GM23338 (cell line): ENCODE measurements around the gene ATG4A. TPM values are rescaled to one million over a fixed set of nuclear protein-coding genes. Genes with fewer than 3 reads are reported as not detected.

ENCODE experiments used
- ATAC-seq: fragments of 200-7000 bp; cut with Tn5 transposase; 3 replicates; pipeline ENCODE4 v1.9.1; 2020
- DNase-seq: peaks from one replicate; pipeline ENCODE4 v3.0.0-alpha.2; 2015; ENCODE audit warnings: low spot score
- H2AFZ ChIP-seq: fragments of 200-600 bp; sonication (generic); 2 replicates; pipeline ENCODE4 v1.8.0; 2016; ENCODE audit warnings: antibody characterized with exemption, mild to moderate bottlenecking, moderate library complexity
- H3F3A ChIP-seq: fragments of 200-600 bp; sonication (generic); replicated peaks from 2 replicates; pipeline ENCODE4 v1.8.0; 2017; ENCODE audit warnings: antibody characterized with exemption, mixed run types, low read depth
- H3K27ac ChIP-seq: fragments of 200-600 bp; sonication (generic); 2 replicates; pipeline ENCODE4 v1.6.1; 2016; ENCODE audit warnings: low read depth
- H3K27me3 ChIP-seq: fragments of 200-600 bp; sonication (generic); 2 replicates; pipeline ENCODE4 v1.8.0; 2016; ENCODE audit warnings: mild to moderate bottlenecking, mixed run types, moderate library complexity; ENCODE audit not compliant: insufficient read depth
- H3K36me3 ChIP-seq: fragments of 200-600 bp; sonication (generic); 2 replicates; pipeline ENCODE4 v1.8.0; 2016; ENCODE audit warnings: mild to moderate bottlenecking; ENCODE audit not compliant: insufficient read depth
- H3K4me1 ChIP-seq: fragments of 200-600 bp; sonication (generic); 2 replicates; pipeline ENCODE4 v1.8.0; 2016; ENCODE audit warnings: mild to moderate bottlenecking, moderate library complexity; ENCODE audit not compliant: insufficient read depth
- H3K4me2 ChIP-seq: fragments of 200-600 bp; sonication (generic); 2 replicates; pipeline ENCODE4 v1.7.1; 2017; ENCODE audit warnings: mixed run types
- H3K4me3 ChIP-seq: fragments of 200-600 bp; sonication (generic); 2 replicates; pipeline ENCODE4 v1.6.1; 2016; ENCODE audit warnings: mixed run types
- H3K79me2 ChIP-seq: fragments of 200-600 bp; sonication (generic); replicated peaks from 2 replicates; pipeline ENCODE4 v1.8.0; 2017; ENCODE audit warnings: mild to moderate bottlenecking; ENCODE audit not compliant: insufficient read depth
- H3K9me2 ChIP-seq: fragments of 200-600 bp; sonication (generic); 2 replicates; pipeline ENCODE4 v1.8.0; 2017; ENCODE audit not compliant: insufficient read depth
- H4K20me1 ChIP-seq: fragments of 200-600 bp; sonication (generic); replicated peaks from 2 replicates; pipeline ENCODE4 v1.8.0; 2017; ENCODE audit warnings: mild to moderate bottlenecking; ENCODE audit not compliant: insufficient read depth
- H3K27ac Mint-ChIP-seq: 2 replicates; pipeline ENCODE4 v1.8.0; 2020; ENCODE audit warnings: inconsistent platforms, mild to moderate bottlenecking, moderate library complexity, mixed read lengths
- H3K27me3 Mint-ChIP-seq: 3 replicates; pipeline ENCODE4 v1.8.0; 2022; ENCODE audit warnings: low read depth, mild to moderate bottlenecking, moderate library complexity, mixed read lengths, inconsistent platforms; ENCODE audit not compliant: insufficient read depth, poor library complexity
- H3K36me3 Mint-ChIP-seq: 3 replicates; pipeline ENCODE4 v1.8.0; 2021; ENCODE audit warnings: low read depth, mild to moderate bottlenecking, inconsistent platforms, moderate library complexity, mixed read lengths
- H3K4me1 Mint-ChIP-seq: 3 replicates; pipeline ENCODE4 v1.8.0; 2020; ENCODE audit warnings: mild to moderate bottlenecking, inconsistent platforms, mixed read lengths
- H3K4me3 Mint-ChIP-seq: 3 replicates; pipeline ENCODE4 v1.8.0; 2021; ENCODE audit warnings: moderate library complexity, mild to moderate bottlenecking, inconsistent platforms, mixed read lengths
- H3K9me3 Mint-ChIP-seq: 3 replicates; pipeline ENCODE4 v1.8.0; 2020; ENCODE audit warnings: moderate library complexity, mild to moderate bottlenecking, inconsistent platforms, mixed read lengths
- CREB1 ChIP-seq: fragments of 250-450 bp; sonication (Bioruptor Pico); IDR thresholded peaks from 2 replicates; pipeline ENCODE4 v1.5.0; 2020; ENCODE audit warnings: low read depth, mild to moderate bottlenecking, moderate library complexity
- EZH2 ChIP-seq: fragments of 200-600 bp; sonication (generic); IDR thresholded peaks from one replicate; pipeline ENCODE4 v1.8.0; 2017; ENCODE audit warnings: antibody characterized with exemption, mild to moderate bottlenecking, low read depth; ENCODE audit not compliant: unreplicated experiment
- EZH2phosphoT487 ChIP-seq: fragments of 200-600 bp; sonication (generic); IDR thresholded peaks from one replicate; pipeline ENCODE4 v1.8.1; 2018; ENCODE audit warnings: antibody characterized with exemption; ENCODE audit not compliant: unreplicated experiment
- JUNB ChIP-seq: IDR thresholded peaks from one replicate; pipeline ENCODE4 v1.6.1; 2016; ENCODE audit warnings: antibody characterized with exemption; ENCODE audit not compliant: unreplicated experiment
- NANOG ChIP-seq: IDR thresholded peaks from 2 replicates; pipeline ENCODE4 v1.6.1; 2016; ENCODE audit warnings: antibody characterized with exemption, borderline replicate concordance
- POLR2AphosphoS5 ChIP-seq: IDR thresholded peaks from 2 replicates; pipeline ENCODE4 v1.6.1; 2016; ENCODE audit warnings: antibody characterized with exemption, low read depth
- STAT1 ChIP-seq: IDR thresholded peaks from one replicate; pipeline ENCODE4 v1.6.1; 2016; ENCODE audit warnings: antibody characterized with exemption; ENCODE audit not compliant: unreplicated experiment
- ZNF114 ChIP-seq: fragments of 250-450 bp; sonication (Bioruptor Pico); IDR thresholded peaks from 2 replicates; pipeline ENCODE4 v1.5.0; 2020; ENCODE audit warnings: mild to moderate bottlenecking, moderate library complexity
- ZNF331 ChIP-seq: fragments of 250-450 bp; sonication (Bioruptor Pico); IDR thresholded peaks from 2 replicates; pipeline ENCODE4 v1.5.0; 2020; ENCODE audit warnings: low read depth, mild to moderate bottlenecking, moderate library complexity
- polyA plus RNA-seq: library from polyadenylated mRNA; unstranded; fragments of >200 nt; fragmentation: Nextera tagmentation; extraction: Ambion mirVana; gene quantifications from 2 replicates; pipeline ENCODE4 v1.2.1, GENCODE V29; 2016
- total RNA-seq: library from RNA; depleted of rRNA; stranded (reverse); fragments of >200 nt; shearing (Covaris generic); gene quantifications from 2 replicates; pipeline ENCODE4 v1.2.3, GENCODE V29; 2014
- TF ChIP-seq, protein P1 (sequence below): fragments of 250-450 bp; sonication (Bioruptor Pico); IDR thresholded peaks from 2 replicates; pipeline ENCODE4 v1.5.0; 2020; ENCODE audit warnings: mild to moderate bottlenecking, moderate library complexity
- TF ChIP-seq, protein P2 (sequence below), 2 experiments: fragments of 200-600 bp in 1 of 2; sonication (generic) in 1 of 2; conservative IDR thresholded peaks; 2 replicates each; pipeline versions ENCODE4 v1.5.1 to v1.6.1; 2016 to 2017; ENCODE audit warnings: antibody characterized with exemption in 2 of 2, low read depth in 2 of 2, mild to moderate bottlenecking in 2 of 2, moderate library complexity in 1 of 2
- TF ChIP-seq, protein P3 (sequence below): IDR thresholded peaks from one replicate; pipeline ENCODE4 v1.6.1; 2018; ENCODE audit warnings: antibody characterized with exemption; ENCODE audit not compliant: unreplicated experiment
- TF ChIP-seq, protein P4 (sequence below): IDR thresholded peaks from 2 replicates; pipeline ENCODE4 v1.6.1; 2016; ENCODE audit warnings: antibody characterized with exemption

The ATG4A gene
- total and polyA plus RNA-seq, 2 experiments from 2014 or later = 2.1 to 2.8 TPM

DNA sequence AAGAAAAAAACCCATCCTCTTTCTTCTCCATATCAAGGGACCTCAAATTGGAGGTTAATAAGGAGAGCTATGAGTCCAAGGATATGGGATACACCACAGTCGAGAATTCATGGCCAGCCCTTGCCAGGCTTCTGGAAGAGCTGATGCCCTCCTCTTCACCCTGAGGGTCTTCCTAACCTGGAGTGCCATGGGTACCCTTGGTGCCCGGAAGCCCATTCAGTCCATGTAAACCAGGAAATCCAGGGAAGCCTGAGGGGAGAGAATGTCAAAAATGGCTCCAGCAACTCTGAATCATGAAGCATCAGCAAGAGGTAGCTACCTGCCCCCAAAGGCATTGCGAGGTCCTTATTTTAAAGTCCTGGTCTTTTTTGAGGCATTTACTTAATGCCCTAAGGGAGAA is 78.2 kb downstream of the ATG4A start:
- Mint-ChIP-seq H3K27me3 (no peaks in the 10 kb centered on the region), H3K27ac (no peak overlapping the region), H3K4me1 (no peaks in the 10 kb centered on the region), H3K36me3 (peaks cover 3% of the 10 kb centered on the region; the same call in 1 of the 3 replicates), H3K9me3 (no peaks in the 10 kb centered on the region), H3K4me3 (no peak overlapping the region)
- no peak for TF ChIP-seq NANOG
- no peak for TF ChIP-seq POLR2AphosphoS5
- TF ChIP-seq, protein P1, sequence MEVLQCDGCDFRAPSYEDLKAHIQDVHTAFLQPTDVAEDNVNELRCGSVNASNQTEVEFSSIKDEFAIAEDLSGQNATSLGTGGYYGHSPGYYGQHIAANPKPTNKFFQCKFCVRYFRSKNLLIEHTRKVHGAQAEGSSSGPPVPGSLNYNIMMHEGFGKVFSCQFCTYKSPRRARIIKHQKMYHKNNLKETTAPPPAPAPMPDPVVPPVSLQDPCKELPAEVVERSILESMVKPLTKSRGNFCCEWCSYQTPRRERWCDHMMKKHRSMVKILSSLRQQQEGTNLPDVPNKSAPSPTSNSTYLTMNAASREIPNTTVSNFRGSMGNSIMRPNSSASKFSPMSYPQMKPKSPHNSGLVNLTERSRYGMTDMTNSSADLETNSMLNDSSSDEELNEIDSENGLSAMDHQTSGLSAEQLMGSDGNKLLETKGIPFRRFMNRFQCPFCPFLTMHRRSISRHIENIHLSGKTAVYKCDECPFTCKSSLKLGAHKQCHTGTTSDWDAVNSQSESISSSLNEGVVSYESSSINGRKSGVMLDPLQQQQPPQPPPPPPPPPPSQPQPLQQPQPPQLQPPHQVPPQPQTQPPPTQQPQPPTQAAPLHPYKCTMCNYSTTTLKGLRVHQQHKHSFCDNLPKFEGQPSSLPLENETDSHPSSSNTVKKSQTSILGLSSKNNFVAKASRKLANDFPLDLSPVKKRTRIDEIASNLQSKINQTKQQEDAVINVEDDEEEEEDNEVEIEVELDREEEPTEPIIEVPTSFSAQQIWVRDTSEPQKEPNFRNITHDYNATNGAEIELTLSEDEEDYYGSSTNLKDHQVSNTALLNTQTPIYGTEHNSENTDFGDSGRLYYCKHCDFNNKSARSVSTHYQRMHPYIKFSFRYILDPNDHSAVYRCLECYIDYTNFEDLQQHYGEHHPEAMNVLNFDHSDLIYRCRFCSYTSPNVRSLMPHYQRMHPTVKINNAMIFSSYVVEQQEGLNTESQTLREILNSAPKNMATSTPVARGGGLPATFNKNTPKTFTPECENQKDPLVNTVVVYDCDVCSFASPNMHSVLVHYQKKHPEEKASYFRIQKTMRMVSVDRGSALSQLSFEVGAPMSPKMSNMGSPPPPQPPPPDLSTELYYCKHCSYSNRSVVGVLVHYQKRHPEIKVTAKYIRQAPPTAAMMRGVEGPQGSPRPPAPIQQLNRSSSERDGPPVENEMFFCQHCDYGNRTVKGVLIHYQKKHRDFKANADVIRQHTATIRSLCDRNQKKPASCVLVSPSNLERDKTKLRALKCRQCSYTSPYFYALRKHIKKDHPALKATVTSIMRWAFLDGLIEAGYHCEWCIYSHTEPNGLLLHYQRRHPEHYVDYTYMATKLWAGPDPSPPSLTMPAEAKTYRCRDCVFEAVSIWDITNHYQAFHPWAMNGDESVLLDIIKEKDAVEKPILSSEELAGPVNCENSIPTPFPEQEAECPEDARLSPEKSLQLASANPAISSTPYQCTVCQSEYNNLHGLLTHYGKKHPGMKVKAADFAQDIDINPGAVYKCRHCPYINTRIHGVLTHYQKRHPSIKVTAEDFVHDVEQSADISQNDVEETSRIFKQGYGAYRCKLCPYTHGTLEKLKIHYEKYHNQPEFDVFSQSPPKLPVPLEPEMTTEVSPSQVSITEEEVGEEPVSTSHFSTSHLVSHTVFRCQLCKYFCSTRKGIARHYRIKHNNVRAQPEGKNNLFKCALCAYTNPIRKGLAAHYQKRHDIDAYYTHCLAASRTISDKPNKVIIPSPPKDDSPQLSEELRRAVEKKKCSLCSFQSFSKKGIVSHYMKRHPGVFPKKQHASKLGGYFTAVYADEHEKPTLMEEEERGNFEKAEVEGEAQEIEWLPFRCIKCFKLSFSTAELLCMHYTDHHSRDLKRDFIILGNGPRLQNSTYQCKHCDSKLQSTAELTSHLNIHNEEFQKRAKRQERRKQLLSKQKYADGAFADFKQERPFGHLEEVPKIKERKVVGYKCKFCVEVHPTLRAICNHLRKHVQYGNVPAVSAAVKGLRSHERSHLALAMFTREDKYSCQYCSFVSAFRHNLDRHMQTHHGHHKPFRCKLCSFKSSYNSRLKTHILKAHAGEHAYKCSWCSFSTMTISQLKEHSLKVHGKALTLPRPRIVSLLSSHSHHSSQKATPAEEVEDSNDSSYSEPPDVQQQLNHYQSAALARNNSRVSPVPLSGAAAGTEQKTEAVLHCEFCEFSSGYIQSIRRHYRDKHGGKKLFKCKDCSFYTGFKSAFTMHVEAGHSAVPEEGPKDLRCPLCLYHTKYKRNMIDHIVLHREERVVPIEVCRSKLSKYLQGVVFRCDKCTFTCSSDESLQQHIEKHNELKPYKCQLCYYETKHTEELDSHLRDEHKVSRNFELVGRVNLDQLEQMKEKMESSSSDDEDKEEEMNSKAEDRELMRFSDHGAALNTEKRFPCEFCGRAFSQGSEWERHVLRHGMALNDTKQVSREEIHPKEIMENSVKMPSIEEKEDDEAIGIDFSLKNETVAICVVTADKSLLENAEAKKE (CRISPR knock-in tag) = no peak
- TF ChIP-seq, protein P2, sequence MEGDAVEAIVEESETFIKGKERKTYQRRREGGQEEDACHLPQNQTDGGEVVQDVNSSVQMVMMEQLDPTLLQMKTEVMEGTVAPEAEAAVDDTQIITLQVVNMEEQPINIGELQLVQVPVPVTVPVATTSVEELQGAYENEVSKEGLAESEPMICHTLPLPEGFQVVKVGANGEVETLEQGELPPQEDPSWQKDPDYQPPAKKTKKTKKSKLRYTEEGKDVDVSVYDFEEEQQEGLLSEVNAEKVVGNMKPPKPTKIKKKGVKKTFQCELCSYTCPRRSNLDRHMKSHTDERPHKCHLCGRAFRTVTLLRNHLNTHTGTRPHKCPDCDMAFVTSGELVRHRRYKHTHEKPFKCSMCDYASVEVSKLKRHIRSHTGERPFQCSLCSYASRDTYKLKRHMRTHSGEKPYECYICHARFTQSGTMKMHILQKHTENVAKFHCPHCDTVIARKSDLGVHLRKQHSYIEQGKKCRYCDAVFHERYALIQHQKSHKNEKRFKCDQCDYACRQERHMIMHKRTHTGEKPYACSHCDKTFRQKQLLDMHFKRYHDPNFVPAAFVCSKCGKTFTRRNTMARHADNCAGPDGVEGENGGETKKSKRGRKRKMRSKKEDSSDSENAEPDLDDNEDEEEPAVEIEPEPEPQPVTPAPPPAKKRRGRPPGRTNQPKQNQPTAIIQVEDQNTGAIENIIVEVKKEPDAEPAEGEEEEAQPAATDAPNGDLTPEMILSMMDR (conservative IDR thresholded peaks at IDR 0.05; ENCODE audit: low read depth in 2 of 2) = no peak
- TF ChIP-seq ZNF331 (CRISPR knock-in tag) = no peak
- no peak for TF ChIP-seq STAT1
- TF ChIP-seq, protein P3, sequence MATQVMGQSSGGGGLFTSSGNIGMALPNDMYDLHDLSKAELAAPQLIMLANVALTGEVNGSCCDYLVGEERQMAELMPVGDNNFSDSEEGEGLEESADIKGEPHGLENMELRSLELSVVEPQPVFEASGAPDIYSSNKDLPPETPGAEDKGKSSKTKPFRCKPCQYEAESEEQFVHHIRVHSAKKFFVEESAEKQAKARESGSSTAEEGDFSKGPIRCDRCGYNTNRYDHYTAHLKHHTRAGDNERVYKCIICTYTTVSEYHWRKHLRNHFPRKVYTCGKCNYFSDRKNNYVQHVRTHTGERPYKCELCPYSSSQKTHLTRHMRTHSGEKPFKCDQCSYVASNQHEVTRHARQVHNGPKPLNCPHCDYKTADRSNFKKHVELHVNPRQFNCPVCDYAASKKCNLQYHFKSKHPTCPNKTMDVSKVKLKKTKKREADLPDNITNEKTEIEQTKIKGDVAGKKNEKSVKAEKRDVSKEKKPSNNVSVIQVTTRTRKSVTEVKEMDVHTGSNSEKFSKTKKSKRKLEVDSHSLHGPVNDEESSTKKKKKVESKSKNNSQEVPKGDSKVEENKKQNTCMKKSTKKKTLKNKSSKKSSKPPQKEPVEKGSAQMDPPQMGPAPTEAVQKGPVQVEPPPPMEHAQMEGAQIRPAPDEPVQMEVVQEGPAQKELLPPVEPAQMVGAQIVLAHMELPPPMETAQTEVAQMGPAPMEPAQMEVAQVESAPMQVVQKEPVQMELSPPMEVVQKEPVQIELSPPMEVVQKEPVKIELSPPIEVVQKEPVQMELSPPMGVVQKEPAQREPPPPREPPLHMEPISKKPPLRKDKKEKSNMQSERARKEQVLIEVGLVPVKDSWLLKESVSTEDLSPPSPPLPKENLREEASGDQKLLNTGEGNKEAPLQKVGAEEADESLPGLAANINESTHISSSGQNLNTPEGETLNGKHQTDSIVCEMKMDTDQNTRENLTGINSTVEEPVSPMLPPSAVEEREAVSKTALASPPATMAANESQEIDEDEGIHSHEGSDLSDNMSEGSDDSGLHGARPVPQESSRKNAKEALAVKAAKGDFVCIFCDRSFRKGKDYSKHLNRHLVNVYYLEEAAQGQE = no peak
- TF ChIP-seq JUNB = no peak
- no peak for TF ChIP-seq CREB1 (CRISPR knock-in tag)
- no peak for TF ChIP-seq EZH2phosphoT487
- TF ChIP-seq, protein P4, sequence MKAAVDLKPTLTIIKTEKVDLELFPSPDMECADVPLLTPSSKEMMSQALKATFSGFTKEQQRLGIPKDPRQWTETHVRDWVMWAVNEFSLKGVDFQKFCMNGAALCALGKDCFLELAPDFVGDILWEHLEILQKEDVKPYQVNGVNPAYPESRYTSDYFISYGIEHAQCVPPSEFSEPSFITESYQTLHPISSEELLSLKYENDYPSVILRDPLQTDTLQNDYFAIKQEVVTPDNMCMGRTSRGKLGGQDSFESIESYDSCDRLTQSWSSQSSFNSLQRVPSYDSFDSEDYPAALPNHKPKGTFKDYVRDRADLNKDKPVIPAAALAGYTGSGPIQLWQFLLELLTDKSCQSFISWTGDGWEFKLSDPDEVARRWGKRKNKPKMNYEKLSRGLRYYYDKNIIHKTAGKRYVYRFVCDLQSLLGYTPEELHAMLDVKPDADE = no peak
- no peak for TF ChIP-seq ZNF114 (CRISPR knock-in tag)
- no peak for TF ChIP-seq EZH2
- no peak for DNase-seq
- Histone ChIP-seq H4K20me1 (no peaks in the 10 kb centered on the region), H3K9me2 (no peaks in the 10 kb centered on the region), H3K79me2 (no peaks in the 10 kb centered on the region), H3K27me3 (no peaks in the 10 kb centered on the region), H3K36me3 (no peaks in the 10 kb centered on the region), H3K27ac (no peak overlapping the region), H2AFZ (no peak overlapping the region), H3F3A (no peaks in the 10 kb centered on the region), H3K4me3 (no peak overlapping the region), H3K4me1 (no peaks in the 10 kb centered on the region), H3K4me2 (no peak overlapping the region)
- ATAC-seq = no peak
